NCI-H1092 (cell line): ENCODE results near the gene RAVER1.

ENCODE experiments used
- DNase-seq: peaks from one replicate; lab custom pipeline; 2025; lab: John Stamatoyannopoulos, UW

Gene RAVER1

DNA sequence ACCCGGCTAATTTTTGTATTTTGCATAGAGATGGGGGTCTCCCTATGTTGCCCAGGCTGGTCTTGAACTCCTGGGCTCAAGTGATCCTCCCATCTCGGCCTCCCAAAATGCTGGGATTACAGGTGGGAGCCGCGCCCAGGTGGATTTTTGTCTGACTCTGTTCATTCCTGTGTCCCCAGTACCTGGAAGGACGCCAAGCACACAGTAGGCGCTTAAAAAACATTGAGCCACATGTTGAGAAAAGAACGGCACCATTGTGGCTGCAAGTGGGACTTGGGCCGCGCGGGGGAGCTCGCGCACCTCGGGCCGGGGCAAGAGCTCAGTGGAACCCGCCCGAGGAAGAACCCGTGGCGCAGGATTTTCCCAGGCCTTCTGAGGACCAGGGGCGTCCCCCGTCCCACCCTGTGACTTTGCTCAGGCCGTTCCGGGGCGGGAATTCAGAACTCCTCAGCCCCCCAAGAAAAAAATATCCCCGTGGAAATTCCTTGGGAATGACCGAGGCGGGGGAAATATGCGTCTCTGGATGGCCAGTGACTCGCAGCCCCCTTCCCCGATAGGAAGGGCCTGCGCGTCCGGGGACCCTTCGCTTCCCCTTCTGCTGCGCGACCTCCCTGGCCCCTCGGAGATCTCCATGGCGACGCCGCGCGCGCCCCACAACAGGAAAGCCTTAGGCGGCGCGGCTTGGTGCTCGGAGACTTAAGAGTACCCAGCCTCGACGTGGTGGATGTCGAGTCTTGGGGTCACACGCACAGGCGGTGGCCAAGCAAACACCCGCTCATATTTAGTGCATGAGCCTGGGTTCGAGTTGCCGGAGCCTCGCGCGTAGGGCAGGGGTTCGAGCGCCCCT lies 63.8 kb downstream of the RAVER1 start:
- peak; percentile 32 for DNase-seq

GRCh38 chr19:10268071-10268470 lies 65.3 kb downstream of the RAVER1 start:
- DNase-seq: no peak

DNA sequence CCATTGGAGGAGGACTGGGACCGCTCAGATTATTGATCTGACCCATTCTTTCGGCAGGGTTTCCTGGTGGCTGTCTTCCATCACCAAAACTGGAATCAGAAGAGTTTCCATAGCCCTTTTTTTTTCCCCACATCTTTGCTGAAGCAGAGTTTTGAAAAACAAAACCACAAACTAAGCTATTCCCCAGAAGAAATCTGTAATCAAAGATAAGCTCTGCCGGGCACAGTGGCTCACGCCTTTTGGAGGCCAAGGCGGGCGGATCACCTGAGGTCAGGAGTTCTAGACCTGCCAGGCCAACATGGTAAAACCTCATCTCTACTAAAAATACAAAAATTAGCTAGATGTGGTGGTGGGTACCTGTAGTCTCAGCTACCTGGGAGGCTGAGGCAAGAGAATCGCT lies 66.6 kb downstream of the RAVER1 start:
- DNase-seq: no peak
